Measurements from ENCODE around the gene CCDC33. TPM values are rescaled to one million over a fixed set of nuclear protein-coding genes. Genes with fewer than 3 reads are reported as not detected.

The CCDC33 gene
- total RNA-seq, 4 donors from 2014 or later = not detected

DNA sequence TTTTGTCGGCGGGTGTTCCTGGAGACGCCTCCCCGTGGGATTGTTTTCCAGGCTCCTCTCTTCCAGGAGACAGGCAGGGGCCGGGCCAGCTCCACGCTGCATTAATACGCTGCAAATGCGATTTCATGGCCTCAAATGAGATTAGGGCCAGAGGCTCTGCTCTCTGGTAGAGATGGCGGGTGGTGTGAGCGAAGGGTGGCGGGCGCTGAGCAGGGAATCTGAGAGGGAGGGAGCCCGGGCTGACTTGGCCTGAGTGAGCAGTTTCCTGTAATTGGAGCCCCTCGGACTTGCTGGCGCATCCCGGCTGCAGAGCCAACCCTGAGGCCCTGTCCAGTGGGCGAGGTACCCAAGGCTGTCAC is 7.4 kb upstream of the CCDC33 start:
- TF ChIP-seq, protein P1, sequence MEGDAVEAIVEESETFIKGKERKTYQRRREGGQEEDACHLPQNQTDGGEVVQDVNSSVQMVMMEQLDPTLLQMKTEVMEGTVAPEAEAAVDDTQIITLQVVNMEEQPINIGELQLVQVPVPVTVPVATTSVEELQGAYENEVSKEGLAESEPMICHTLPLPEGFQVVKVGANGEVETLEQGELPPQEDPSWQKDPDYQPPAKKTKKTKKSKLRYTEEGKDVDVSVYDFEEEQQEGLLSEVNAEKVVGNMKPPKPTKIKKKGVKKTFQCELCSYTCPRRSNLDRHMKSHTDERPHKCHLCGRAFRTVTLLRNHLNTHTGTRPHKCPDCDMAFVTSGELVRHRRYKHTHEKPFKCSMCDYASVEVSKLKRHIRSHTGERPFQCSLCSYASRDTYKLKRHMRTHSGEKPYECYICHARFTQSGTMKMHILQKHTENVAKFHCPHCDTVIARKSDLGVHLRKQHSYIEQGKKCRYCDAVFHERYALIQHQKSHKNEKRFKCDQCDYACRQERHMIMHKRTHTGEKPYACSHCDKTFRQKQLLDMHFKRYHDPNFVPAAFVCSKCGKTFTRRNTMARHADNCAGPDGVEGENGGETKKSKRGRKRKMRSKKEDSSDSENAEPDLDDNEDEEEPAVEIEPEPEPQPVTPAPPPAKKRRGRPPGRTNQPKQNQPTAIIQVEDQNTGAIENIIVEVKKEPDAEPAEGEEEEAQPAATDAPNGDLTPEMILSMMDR (IDR thresholded peaks at IDR 0.05) = no peak
- no peak for TF ChIP-seq POLR2A (IDR thresholded peaks at IDR 0.05)
- TF ChIP-seq EP300 (IDR thresholded peaks at IDR 0.05) = no peak
- Histone ChIP-seq H3K36me3 (no peaks in the 10 kb centered on the region), H3K9me3 (no peaks in the 10 kb centered on the region), H3K4me3 (no peak overlapping the region), H3K4me1 (peaks cover 0 to 10% (median 0%) of the 10 kb centered on the region in 4 donors), H3K27me3 (peaks cover 0 to 36% of the 10 kb centered on the region in 2 donors), H3K27ac (no peak overlapping the region)
- 25 to 34% methylated on average over 17 of the region's 17 CpGs for WGBS, 2 donors
- no peak for DNase-seq (ENCODE audit: low spot score in 2 of 2)

DNA sequence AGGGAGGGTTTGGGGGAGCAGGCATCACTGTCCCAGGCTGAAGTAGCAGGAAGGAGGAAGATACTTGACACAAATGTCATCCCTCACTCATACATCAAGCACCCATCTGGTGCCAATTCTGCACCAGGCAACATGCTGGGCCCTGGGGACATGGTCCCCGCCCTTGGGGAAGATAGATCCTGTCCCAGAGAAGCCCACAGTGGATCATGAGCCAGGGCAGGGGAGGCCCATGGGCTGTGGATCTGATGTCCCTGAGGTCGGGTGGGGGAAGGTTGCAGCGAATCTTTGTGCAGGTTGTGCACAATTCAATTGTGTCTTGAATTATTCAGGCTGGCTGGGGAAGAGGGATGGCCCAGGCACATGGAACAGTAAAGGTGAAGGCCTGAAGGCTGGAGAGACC is 6.4 kb upstream of the CCDC33 start:
- H3K27me3 ChIP-seq = peaks cover 0 to 29% of the 10 kb centered on the region in 2 donors
- no peak for DNase-seq (ENCODE audit: low spot score in 2 of 2)
- TF ChIP-seq POLR2A (IDR thresholded peaks at IDR 0.05) (no peak), EP300 (IDR thresholded peaks at IDR 0.05) (no peak)
- TF ChIP-seq, protein P1 (IDR thresholded peaks at IDR 0.05) = no peak
- WGBS, 2 donors = 85 to 93% methylated on average over 3 of the region's 3 CpGs
- no peaks in the 10 kb centered on the region for H3K36me3 ChIP-seq
- no peak overlapping the region for H3K27ac ChIP-seq
- no peak overlapping the region for H3K4me3 ChIP-seq
- no peaks in the 10 kb centered on the region for H3K9me3 ChIP-seq
- peaks cover 0 to 10% (median 0%) of the 10 kb centered on the region in 4 donors for H3K4me1 ChIP-seq

DNA sequence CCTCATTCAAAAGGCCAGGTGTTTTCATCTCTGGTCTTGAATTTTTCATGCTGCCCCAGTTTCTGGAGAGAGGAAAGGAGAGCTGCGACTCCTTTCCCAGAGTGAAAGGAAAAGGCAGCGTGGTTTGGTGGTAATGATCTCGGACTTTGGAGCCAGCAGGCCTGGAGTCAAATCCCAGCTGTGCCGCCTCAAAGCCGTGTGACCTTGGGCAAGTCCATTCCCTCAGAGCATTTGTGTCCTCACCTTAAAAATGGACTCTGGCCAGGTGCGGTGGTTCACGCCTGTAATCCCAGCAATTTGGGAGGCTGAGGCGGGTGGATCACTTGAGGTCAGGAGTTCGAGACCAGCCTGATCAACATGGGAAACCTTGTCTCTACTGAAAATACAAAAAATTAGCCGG is 4.7 kb upstream of the CCDC33 start:
- Histone ChIP-seq H3K4me3 (no peak overlapping the region), H3K27me3 (peaks cover 0 to 29% of the 10 kb centered on the region in 2 donors), H3K36me3 (no peaks in the 10 kb centered on the region), H3K9me3 (no peaks in the 10 kb centered on the region), H3K27ac (no peak overlapping the region), H3K4me1 (peaks cover 0 to 10% (median 0%) of the 10 kb centered on the region in 4 donors)
- WGBS, 2 donors = 94 to 95% methylated on average over 10 of the region's 10 CpGs
- no peak for DNase-seq (ENCODE audit: low spot score in 2 of 2)
- TF ChIP-seq POLR2A (IDR thresholded peaks at IDR 0.05) (no peak), EP300 (IDR thresholded peaks at IDR 0.05) (no peak)
- TF ChIP-seq, protein P1 (IDR thresholded peaks at IDR 0.05) = no peak

DNA sequence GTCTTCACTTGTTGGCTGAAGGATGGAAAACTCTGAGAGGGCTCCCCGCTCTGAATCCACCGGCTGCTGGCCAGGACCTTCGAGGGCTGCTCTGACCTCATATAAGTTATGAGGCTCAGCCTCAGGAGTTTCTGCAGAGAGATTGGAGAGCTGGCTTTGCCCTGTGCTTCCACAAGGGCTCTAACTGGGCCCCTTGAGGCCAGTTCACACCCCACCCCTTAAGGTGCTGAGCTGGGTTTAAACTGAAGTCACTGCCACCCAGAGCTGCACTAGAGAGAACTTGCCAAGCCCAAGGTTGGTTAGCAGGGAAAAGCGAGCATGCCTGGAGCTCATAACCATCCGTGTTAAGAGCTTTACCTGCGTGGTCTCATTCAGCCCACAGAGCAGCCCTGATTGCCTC is 2.8 kb upstream of the CCDC33 start:
- WGBS, 2 donors = 66 to 67% methylated on average over 6 of the region's 6 CpGs
- H3K4me3 ChIP-seq = no peak overlapping the region

DNA sequence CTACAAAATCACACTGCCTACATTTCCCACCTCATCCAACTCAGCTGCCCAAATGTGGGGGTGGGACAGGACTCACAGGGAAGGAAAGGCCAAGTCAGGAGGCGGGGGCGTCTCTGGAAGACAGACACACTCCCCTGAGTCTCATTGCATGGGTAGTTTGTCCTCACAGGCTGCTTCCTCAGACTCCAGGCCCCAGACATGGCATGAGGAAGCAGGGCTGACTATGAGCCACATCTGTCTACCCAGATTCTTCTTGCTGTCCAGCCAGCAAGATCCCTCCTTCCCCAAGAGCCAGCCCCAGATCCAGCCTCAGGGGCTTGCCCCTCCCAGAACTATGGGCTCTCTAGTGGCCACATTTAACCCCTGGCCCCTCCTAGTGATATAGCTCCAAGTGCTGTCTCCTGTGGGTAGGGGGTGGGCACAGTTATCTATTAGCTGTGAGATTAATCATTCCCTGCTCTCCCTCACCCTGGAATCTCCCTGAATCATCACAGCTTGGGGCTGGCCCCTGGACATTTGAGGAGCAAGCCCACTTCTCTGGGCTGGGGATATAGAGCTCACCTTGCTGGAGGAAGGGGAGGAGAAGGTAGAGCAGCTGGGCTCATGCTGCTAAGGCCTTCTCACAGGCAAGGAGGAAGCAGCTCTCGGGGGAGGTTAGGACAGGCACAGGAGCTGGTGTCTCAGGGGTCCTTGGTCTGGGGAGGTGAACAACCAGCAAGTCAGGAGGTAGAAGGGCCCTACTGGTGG is 2.1 kb upstream of the CCDC33 start:
- WGBS, 2 donors = 69 to 86% methylated on average over 3 of the region's 3 CpGs
- Histone ChIP-seq H3K9me3 (no peaks in the 10 kb centered on the region), H3K27ac (no peak overlapping the region), H3K4me3 (no peak overlapping the region), H3K36me3 (no peaks in the 10 kb centered on the region), H3K4me1 (peaks cover 0 to under 1% (median 0%) of the 10 kb centered on the region in 4 donors), H3K27me3 (peaks cover 0 to 16% of the 10 kb centered on the region in 2 donors)
- TF ChIP-seq EP300 (IDR thresholded peaks at IDR 0.05) (no peak), POLR2A (IDR thresholded peaks at IDR 0.05) (no peak)
- TF ChIP-seq, protein P1 (IDR thresholded peaks at IDR 0.05) = no peak
- DNase-seq (ENCODE audit: low spot score in 2 of 2) = no peak

More for the DNA sequence above, 2.8 kb upstream of the CCDC33 start:
- peaks cover 0 to 23% of the 10 kb centered on the region in 2 donors for H3K27me3 ChIP-seq
- no peak for DNase-seq (ENCODE audit: low spot score in 2 of 2)
- no peak for TF ChIP-seq EP300 (IDR thresholded peaks at IDR 0.05)
- TF ChIP-seq POLR2A (IDR thresholded peaks at IDR 0.05) = no peak
- TF ChIP-seq, protein P1 (IDR thresholded peaks at IDR 0.05) = no peak
- H3K9me3 ChIP-seq = no peaks in the 10 kb centered on the region
- H3K36me3 ChIP-seq = no peaks in the 10 kb centered on the region
- no peak overlapping the region for H3K27ac ChIP-seq
- H3K4me1 ChIP-seq = peaks cover 0 to 7% (median 0%) of the 10 kb centered on the region in 4 donors
